Kidney (tissue), 14 donors: Measurements from ENCODE around the gene ERBB4. TPM values are rescaled to one million over a fixed set of nuclear protein-coding genes. Genes with fewer than 3 reads are reported as not detected.
A peak's percentile ranks its signal among the peaks of the same experiment; 100 is the strongest.

Experiments used
- DNase-seq, 5 donors: peaks; one replicate each; pipeline ENCODE4 v3.0.0-alpha.2; 2013 to 2020
- FAIRE-seq: peaks from 2 replicates; lab custom pipeline; 2012; peaks lifted over from hg19 to GRCh38; lab: Jason Lieb, UNC
- H3K27ac ChIP-seq, 2 donors: one replicate each; pipeline ENCODE4 v1.7.0; 2013; ENCODE audit warnings: low read depth in 2 of 2, low read length in 2 of 2, inconsistent platforms in 1 of 2
- H3K27me3 ChIP-seq: one replicate; pipeline ENCODE4 v1.7.1; 2013; ENCODE audit warnings: low read length, inconsistent platforms; ENCODE audit not compliant: control insufficient read depth, insufficient read depth
- H3K36me3 ChIP-seq, 3 donors: one replicate each; pipeline versions ENCODE4 v1.7.0 to v1.7.1; 2013; ENCODE audit warnings: low read length in 3 of 3, control low read depth in 1 of 3, inconsistent platforms in 1 of 3; ENCODE audit not compliant: insufficient read depth in 3 of 3, control insufficient read depth in 2 of 3
- H3K4me1 ChIP-seq, 3 donors: one replicate each; pipeline versions ENCODE4 v1.7.0 to v1.7.1; 2013; ENCODE audit warnings: low read length in 3 of 3, inconsistent platforms in 1 of 3, low read depth in 1 of 3; ENCODE audit not compliant: control insufficient read depth in 2 of 3, insufficient read depth in 2 of 3
- H3K4me3 ChIP-seq, 3 donors: one replicate each; pipeline versions ENCODE4 v1.7.0 to v1.8.1; 2013; ENCODE audit warnings: low read length in 3 of 3, control low read depth in 1 of 3, inconsistent platforms in 1 of 3
- H3K9ac ChIP-seq, 3 donors: one replicate each; pipeline versions ENCODE4 v1.7.0 to v1.7.1; 2013; ENCODE audit warnings: low read length in 3 of 3, control low read depth in 1 of 3, inconsistent platforms in 1 of 3
- H3K9me3 ChIP-seq, 3 donors: one replicate each; pipeline versions ENCODE4 v1.7.0 to v1.7.1; 2013; ENCODE audit warnings: low read length in 3 of 3, control low read depth in 1 of 3, inconsistent platforms in 1 of 3; ENCODE audit not compliant: control insufficient read depth in 2 of 3, insufficient read depth in 1 of 3
- CTCF ChIP-seq: IDR thresholded peaks from 3 replicates; pipeline ENCODE4 v1.5.1; 2012; ENCODE audit warnings: mild to moderate bottlenecking, moderate library complexity, borderline replicate concordance; ENCODE audit not compliant: insufficient read depth; ENCODE audit errors: extremely low read depth
- intact Hi-C: fragments of 100-400 bp; cut with DNase I; formaldehyde crosslinking; loops from one replicate; pipeline ENCODE4 v1.11.1; 2022
- polyA plus RNA-seq: library from polyadenylated mRNA; stranded (reverse); fragments of 350-450 nt; fragmentation: Illumina TruSeq; extraction: RNeasy Lipid Tissue Mini Kit (QIAGEN cat#74804); gene quantifications from one replicate; pipeline ENCODE4 v1.2.3, GENCODE V29; 2014; ENCODE audit warnings: low read depth, low replicate concordance; ENCODE audit not compliant: insufficient read depth
- total RNA-seq: library from RNA; stranded (reverse); fragmentation: NEBNext Ultra II Directional; extraction: Animal tissue kit (Norgen Biotek cat#: 25700); gene quantifications from one replicate; pipeline ENCODE4 v1.2.1, GENCODE V29; 2021
- donor health status: control.
- donor health status: control.
- donor health status: control.
- donor health status: control.
- donor health status: control.
- donor health status: DM: yes; HTN: yes; CAD: no.
- donor health status: Normal renal cell carcinoma (clear cell type).

Gene ERBB4
- total and polyA plus RNA-seq, 2 donors from 2014 or later = 3.9 to 152 TPM

GRCh38 chr2:211868996-211869533 is 669.5 kb downstream of the ERBB4 start:
- FAIRE-seq (no peak), DNase-seq (no peak)
- Histone ChIP-seq H3K27me3 (no peaks in the 10 kb centered on the region), H3K9me3 (no peaks in the 10 kb centered on the region), H3K4me1 (no peaks in the 10 kb centered on the region), H3K4me3 (no peak overlapping the region), H3K27ac (no peak overlapping the region), H3K36me3 (no peaks in the 10 kb centered on the region), H3K9ac (no peak overlapping the region)
- intact Hi-C loops = no loop called here
- no peak for TF ChIP-seq CTCF

GRCh38 chr2:211867845-211868451 is 670.7 kb downstream of the ERBB4 start:
- H3K4me3 ChIP-seq = no peak overlapping the region
- intact Hi-C loops = no loop called here
- no peak overlapping the region for H3K27ac ChIP-seq
- H3K27me3 ChIP-seq = no peaks in the 10 kb centered on the region
- TF ChIP-seq CTCF = no peak
- DNase-seq (peak in 2 of 5 donors; percentile 17 to 66), FAIRE-seq (no peak)
- no peak overlapping the region for H3K9ac ChIP-seq
- no peaks in the 10 kb centered on the region for H3K9me3 ChIP-seq
- no peaks in the 10 kb centered on the region for H3K36me3 ChIP-seq
- no peaks in the 10 kb centered on the region for H3K4me1 ChIP-seq

GRCh38 chr2:211864328-211864727 is 674.3 kb downstream of the ERBB4 start:
- no peaks in the 10 kb centered on the region for H3K27me3 ChIP-seq
- intact Hi-C loops = no loop called here
- FAIRE-seq = no peak

More at GRCh38 chr2:211864328-211864727, 674.3 kb downstream of the ERBB4 start:
- Histone ChIP-seq H3K4me1 (no peaks in the 10 kb centered on the region), H3K27ac (no peak overlapping the region), H3K4me3 (no peak overlapping the region), H3K9me3 (no peaks in the 10 kb centered on the region), H3K9ac (no peak overlapping the region), H3K36me3 (no peaks in the 10 kb centered on the region)
- DNase-seq = no peak
- TF ChIP-seq CTCF = no peak
